ENCODE measurements around the gene ATP9A. TPM values are rescaled to one million over a fixed set of nuclear protein-coding genes. Genes with fewer than 3 reads are reported as not detected.
A peak's percentile ranks its signal among the peaks of the same experiment; 100 is the strongest.
"Not testable (repeated sequence)": the region's sequence is repeated elsewhere in the genome, so short reads cannot be mapped to it uniquely, and the experiment has no call there.

ATP9A gene
- total RNA-seq, 1 experiment from 2014 or later: 17.2 TPM

DNA sequence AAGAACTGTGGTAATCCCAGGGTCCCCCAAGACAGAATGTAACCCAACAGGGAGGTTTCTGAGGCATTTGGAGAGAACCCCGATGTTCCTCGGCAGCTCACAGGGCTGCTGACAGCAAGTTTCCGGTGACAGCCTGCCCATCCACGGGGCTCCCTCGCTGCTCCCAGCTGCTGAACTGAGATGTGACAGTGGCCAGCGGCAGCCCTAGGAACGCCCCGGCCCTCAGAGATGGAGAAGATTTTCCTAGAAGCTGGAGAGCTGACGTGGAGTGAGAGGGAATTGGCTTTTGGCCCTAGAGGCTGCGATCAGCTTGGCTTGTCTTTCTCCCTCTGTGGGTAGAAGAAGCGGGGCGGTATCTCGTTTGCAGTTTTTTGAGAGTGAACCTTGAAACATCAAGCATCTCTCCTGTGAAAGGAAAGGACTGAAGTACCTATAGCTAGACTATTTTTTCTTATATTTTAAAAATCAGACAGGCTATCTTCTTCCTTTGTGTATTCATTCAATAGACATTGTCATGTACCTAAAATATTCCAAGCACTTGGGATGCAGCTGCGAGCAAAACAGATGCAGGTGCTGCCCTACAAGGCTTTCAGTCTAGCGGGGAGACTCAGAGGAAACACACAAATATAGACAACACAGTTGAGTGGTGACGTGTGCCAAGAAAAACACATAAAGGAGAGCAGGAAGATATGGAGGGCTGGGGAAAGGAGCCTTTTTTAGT lies 197.3 kb downstream of the ATP9A start:
- in situ Hi-C loops (cut with HindIII; ENCODE audit: low pct_unique_long_range_greater_than_20kb, low sequenced_read_pairs): no loop called here

DNA sequence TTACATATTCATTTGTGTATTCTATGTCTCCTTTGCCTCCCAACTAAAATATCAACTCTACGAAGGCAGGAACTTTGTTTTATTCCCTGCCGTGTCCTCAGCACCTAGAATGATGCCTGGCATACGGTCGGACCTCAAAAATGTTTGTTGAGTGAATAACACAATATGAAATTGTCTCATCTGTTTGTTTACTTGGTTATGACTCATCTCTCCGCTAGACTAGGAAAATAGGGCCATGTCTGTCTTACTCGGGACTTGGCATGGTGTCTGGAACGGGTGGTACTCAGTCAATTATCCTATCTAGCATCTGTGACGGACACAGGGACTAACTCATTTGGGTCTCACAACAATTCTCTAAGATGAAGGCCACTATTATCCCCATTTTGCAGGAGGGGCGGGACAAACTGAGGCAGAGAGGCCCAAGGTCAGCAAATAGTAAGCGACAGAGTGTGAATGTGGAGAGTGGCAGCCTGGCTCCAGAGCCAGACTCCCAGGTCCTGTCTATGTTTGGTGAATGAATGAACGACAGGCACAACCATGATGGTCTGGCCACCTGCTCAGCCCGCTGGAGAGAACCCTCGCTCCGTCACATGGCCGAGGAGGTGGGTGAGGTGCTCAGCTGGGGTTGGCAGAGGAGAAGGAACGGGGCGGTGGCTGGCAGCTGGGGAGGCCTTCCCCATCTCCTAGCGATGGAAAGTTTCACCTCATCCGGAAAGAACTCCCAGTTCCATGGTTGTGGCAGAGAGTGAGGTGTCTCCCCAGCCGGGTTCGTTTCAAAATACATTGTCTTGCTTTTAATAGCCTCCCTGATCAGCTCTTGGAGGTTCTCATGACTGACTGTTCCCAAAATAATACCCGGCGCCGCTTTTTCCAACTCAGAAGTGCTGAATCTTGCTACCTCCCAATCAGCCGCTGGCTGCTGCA lies 198.1 kb downstream of the ATP9A start:
- in situ Hi-C loops (cut with HindIII; ENCODE audit: low pct_unique_long_range_greater_than_20kb, low sequenced_read_pairs): no loop called here
- no peak for DNase-seq (ENCODE audit: low read depth, low spot score)

More for the DNA sequence above, 197.3 kb downstream of the ATP9A start:
- DNase-seq (ENCODE audit: low read depth, low spot score): no peak

DNA sequence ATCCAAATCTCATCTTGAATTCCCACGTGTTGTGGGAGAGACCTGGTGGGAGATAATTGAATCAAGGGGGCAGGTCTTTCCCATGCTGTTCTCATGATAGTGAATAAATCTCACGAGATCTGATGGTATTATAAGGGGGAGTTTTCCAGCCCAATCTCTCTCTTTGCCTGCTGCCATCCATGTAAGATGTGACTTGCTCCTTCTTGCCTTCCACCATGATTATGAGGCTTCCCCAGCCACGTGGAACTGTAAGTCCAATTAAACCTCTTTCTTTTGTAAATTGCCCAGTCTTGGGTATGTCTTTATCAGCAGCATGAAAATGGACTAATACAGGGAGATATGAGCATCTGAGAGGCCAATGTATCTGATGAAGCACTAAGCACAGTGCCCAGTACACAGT lies 199.7 kb downstream of the ATP9A start:
- DNase-seq (ENCODE audit: low read depth, low spot score); in situ Hi-C loops (cut with HindIII; ENCODE audit: low pct_unique_long_range_greater_than_20kb, low sequenced_read_pairs): not testable (repeated sequence)

DNA sequence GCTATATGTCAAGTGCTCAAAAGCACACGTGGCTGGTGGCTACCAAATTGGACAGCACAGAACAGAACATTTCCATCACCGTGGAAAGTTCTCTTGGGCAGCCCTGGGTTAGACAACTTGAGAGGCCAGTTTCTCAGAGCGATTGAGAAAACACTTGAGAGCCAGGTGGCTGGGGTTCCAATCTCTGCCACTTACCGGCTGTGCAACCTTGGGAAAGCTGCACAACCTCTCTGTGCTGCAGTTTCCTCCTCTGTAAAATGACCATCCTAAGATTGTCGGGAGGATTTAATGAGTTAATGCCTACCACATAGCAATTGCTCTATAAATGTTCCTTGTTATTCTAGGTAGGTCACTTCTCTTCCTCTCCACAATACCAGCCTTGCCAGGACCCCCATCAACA lies 200.6 kb downstream of the ATP9A start:
- DNase-seq (ENCODE audit: low read depth, low spot score): no peak
- in situ Hi-C loops (cut with HindIII; ENCODE audit: low pct_unique_long_range_greater_than_20kb, low sequenced_read_pairs): no loop called here

DNA sequence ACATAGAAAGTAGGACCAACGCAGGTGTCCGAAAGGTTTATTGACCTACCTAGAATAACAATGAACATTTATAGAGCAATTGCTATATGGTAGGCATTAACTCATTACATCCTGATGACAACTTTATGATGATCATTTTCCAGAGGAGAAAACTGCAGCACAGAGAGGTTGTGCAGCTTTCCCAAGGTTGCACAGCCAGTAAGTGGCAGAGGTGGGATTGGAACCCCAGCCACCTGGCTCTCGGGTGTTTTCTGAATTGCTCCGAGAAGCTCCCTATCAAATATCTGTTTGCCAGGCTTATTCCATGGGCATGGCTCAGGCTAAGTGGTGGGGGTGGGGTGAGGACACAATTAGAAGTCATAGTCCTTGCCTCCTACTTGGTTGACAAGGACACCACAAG lies 201.6 kb downstream of the ATP9A start:
- no peak for DNase-seq (ENCODE audit: low read depth, low spot score)
- in situ Hi-C loops (cut with HindIII; ENCODE audit: low pct_unique_long_range_greater_than_20kb, low sequenced_read_pairs): no loop called here

DNA sequence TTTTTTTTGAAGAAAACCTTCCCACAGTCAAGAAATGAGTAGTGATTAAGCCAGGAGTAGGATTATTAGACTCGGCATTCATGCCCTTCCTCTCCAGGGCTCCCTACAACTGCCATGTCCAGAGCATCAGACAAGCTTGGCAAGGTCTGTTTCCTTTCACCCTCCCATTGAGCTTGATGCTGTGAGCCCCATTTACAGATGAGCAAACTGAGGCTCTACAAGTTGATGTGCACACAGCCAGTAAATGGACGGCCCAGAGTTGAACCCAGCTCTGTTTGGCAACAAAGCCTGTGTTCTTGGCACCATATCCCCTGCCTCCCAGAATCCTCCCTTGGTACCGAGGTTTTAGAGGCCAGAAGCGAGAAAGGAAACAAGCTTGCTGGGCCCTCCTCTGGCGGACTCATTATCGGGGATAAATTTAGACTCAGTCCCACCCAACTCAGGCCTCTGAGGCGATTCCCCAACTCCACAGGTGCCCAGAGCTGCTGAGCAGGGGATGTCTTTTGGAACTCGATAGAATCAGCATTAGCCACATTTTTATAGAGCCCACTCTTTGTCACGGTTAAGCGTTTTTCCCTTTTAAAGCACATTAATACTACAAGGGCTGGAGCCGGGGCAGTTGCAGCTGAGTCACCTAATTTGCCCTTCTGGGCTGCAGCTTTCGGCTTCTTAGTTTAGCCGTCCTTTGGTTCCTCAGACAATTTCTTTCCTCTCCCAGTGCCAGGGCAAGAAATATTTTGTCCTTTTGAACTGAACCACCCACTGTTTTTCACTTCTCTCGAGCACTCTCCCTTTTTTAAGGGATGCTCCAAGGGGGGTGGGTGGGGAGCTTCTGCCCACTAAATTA lies 202.7 kb downstream of the ATP9A start:
- in situ Hi-C loops (cut with HindIII; ENCODE audit: low pct_unique_long_range_greater_than_20kb, low sequenced_read_pairs): no loop called here
- no peak for DNase-seq (ENCODE audit: low read depth, low spot score)

DNA sequence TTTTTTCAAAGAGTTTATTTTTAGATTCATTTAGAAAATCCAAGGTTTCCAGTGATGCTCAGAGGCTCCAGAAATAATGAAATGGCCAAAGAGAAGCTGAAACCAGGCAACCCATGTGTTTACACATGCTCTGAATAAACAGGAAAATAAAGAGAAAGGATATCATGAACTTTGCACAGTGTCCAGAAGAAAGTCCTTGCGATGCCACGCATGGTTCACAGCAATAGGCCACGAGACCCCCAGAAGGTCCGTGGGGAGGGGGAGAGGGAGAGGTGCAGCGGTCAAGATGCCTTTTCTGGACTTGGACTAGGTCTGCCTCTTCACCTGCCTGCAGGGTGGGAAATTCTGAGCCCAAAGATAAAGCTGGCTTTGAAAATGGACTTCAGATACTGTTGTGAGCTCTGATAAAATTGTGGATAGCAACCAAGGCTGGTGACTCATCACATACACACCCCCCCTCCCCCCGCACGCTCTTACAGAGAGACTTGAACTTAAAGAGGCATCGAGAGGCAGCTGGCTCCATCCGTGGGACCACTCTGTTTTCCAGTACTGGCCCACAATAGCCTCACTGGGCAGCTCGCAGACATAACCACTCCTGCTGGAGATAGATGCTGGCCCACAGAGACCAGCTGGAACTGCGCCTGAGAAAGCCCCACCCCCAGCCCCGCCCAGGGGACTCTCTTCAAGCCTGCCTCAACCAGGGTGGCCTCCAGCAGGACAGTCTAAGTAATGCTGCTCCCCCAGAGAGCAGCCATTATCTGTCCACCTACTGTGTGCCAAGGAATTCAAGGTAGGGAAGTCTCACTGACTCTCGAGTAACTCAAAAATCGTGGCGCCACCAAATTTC lies 204.5 kb downstream of the ATP9A start:
- DNase-seq (ENCODE audit: low read depth, low spot score): peak; percentile 83

DNA sequence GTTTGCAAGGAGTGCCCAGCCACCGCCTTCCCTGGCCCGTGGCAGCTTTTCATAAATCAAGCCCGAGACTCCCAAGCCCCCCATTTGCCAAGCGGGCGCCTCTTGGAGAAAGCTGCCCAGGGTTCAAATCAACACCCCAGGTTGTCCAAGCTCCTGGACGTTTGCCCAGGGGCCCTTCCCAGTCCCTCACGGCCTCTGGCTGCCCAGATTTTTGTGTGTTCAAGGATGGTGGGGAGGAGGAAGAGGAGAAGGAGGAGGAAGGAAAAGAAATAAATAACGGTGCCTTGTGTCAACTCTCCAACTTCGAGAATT lies 205.1 kb downstream of the ATP9A start:
- in situ Hi-C loops (cut with HindIII; ENCODE audit: low pct_unique_long_range_greater_than_20kb, low sequenced_read_pairs): no loop called here
- no peak for DNase-seq (ENCODE audit: low read depth, low spot score)

More for the DNA sequence above, 204.5 kb downstream of the ATP9A start:
- in situ Hi-C loops (cut with HindIII; ENCODE audit: low pct_unique_long_range_greater_than_20kb, low sequenced_read_pairs): no loop called here

DNA sequence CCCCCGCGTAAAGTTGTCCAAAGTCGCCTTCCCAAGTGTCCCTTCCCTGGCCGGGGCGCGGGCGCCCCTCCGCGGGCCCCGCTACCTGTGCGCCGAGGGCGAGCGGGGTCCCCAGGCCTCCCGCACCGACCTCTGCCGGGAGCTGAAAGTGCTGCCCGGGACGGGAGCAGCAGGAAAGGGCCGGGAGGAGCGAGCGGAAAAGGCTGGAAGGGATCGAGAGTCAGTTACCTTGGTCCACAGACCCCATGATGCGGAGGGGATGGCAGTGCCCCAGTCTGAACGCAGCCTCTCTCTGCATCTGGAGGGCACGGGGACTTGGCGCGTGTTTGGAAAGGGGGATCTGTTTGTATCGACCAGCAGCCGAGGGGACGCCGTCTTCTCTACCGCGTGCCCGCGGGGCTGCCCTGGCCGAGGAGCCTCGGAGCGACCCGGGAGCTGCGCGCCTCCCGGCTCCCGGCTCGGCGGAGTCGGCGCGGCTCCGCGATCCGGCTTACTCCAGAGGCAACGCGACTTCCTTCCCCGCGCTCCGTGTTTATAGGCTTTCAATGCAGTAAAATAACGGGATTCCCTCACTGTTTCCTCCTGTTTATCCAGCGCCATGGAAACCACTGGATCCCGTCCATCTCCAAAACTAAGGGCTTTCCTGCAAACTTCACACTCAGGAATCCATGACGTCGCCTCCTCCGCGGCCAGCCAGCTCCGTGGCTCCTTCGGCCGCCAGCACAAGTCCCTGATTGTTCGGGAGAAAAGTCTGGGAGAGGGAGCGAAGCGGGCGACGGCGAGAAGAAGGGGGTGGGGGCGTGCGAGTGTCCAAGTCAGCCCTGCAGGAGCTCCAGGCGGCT lies 205.6 kb downstream of the ATP9A start:
- in situ Hi-C loops (cut with HindIII; ENCODE audit: low pct_unique_long_range_greater_than_20kb, low sequenced_read_pairs): no loop called here
- DNase-seq (ENCODE audit: low read depth, low spot score): peak; percentile 85

DNA sequence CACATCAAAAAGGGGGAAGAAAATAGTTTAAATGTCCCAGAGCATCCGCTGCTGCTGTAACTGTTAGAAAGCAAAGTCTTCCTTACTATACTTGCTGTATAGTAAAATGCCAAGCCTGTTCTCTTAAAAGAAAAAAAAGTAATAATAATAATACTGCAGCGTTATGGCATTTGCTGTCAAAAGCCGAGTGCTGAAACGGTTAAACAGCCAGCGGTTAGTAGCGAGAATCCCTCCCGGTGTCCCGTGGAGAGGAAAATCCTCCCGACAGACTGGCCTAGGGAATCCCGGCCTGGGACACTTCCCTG lies 206.2 kb downstream of the ATP9A start:
- DNase-seq (ENCODE audit: low read depth, low spot score): peak; percentile 44
- in situ Hi-C loops (cut with HindIII; ENCODE audit: low pct_unique_long_range_greater_than_20kb, low sequenced_read_pairs): no loop called here

DNA sequence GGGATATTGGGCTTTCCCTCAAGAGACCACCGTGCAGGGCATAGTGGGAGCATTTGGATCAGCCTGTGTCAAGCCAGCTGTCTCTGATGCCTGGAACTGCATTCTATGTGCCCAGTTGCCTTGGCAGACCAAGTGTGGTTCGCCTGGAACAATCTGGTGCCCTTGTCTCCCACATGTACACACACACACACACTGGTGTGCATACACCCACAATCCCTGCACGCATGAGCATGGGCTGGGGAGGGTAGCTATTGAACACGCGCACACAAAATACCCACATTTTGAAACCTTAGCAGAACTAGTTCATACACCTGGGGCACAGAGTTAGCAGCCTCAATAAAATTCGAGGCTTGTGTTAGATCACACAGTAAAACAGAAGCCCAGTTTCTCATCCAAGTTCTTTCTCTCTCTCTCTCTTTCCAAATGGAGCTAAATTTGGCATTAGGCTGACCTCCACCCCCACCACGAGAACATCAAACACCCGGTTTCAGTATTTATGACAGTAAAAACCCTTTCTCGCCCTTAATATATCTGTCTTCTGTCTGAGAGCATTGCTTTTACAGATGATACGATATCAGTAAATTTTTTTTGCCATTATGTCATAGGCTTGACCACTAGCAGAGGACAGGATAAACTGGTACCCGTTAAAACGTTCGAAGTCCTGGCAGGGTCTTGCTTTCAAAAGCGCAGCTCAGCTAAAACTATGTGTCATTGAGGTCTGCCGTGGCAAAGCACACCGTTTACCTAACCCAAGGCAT lies 207.5 kb downstream of the ATP9A start:
- no peak for DNase-seq (ENCODE audit: low read depth, low spot score)
- in situ Hi-C loops (cut with HindIII; ENCODE audit: low pct_unique_long_range_greater_than_20kb, low sequenced_read_pairs): no loop called here

DNA sequence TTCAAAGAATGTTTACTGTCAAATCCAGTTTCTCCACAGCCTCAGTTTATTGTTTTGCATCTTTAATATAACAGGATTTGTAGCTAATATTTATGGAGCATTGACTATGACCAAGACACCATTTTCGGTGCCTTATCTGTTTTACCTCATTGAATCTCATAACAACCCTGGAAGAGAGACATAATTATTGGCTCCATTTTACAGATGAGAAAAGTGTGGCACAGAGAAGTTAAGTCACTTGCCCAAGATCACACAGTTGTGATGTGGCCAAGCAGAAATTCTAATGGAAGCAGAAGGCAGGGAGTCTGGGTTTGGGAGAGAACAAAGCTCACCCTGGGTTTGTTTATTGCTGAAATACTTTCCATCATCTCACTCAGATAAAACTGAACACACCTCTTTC lies 208.1 kb downstream of the ATP9A start:
- DNase-seq (ENCODE audit: low read depth, low spot score): no peak
- in situ Hi-C loops (cut with HindIII; ENCODE audit: low pct_unique_long_range_greater_than_20kb, low sequenced_read_pairs): no loop called here

DNA sequence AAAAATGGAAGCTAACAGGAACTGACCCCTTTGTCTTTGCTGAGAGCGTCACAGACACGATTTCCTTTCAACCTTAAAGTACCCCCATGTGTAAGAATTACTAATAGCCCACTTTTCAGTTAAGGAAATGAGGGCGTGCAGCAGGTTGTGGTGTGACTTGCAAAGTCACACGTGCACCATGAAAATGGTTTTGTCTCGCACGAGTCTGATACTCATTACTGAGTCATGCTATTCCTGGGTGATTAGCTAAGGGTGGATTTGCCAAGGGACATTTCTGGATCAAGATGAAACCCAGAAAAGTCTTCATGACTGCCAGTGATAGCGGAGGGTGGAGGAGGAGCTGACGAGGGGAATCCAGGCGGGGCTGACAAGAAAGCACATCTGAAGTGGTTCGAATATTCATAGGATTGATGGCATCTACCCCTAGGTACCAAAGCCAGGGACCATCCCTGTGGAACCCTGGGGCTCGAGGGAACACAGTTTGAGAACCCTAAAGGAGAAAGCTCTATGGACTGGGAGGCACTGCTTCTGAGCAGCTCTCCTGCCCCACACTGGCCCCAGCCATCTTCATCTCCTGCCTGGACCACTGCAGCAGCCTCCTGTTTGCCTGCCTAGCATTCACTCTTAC lies 213.5 kb downstream of the ATP9A start:
- in situ Hi-C loops (cut with HindIII; ENCODE audit: low pct_unique_long_range_greater_than_20kb, low sequenced_read_pairs): no loop called here
- no peak for DNase-seq (ENCODE audit: low read depth, low spot score)

DNA sequence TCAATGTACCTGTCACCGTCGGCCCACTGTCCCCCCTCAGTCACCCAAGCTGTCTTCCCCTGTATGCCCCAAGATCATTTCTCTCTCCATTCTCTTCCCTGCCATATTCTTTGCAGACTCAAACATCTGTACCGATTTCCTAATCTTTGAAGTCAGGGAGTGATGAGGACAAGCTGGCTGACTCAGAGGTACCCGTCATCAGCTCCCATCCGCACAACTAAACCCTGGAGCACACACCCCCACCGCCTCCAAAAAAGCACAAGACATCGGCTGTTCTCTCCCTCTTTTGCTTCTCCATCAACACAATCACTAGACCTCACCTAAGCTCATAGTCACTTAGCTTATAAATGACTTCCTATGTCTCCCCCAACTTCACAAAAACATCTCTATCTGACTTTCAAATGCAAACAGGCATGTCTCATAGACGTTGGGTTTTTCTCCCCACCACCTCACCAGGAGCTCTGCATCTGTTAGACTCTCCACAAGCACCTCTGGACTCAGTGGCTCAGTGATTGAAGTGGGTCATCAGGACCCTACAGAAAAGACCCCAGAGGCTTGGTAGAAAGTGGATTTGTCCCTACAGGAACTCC lies 214.2 kb downstream of the ATP9A start:
- in situ Hi-C loops (cut with HindIII; ENCODE audit: low pct_unique_long_range_greater_than_20kb, low sequenced_read_pairs): no loop called here
- no peak for DNase-seq (ENCODE audit: low read depth, low spot score)

DNA sequence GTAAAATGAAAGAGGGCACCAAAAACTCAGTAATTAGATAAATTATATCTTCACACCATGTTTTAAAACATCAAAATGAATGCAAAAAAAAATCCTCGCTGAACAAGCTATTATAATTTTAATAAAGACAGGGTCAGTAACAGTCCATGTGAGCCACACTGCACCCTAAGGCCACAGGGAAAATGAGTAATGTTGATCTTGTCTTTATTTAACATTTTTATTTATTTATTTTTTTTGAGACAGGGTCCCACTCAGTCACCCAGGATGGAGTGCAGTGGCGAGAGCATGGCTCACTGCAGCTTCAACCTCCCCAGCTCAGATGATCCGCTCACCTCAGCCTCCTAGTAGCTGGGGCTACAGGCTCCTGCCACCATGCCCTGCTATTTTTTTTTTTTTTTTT lies 217.0 kb downstream of the ATP9A start:
- in situ Hi-C loops (cut with HindIII; ENCODE audit: low pct_unique_long_range_greater_than_20kb, low sequenced_read_pairs): no loop called here
- no peak for DNase-seq (ENCODE audit: low read depth, low spot score)

Measured in SK-MEL-5 (cell line).